ENCODE measurements around the gene PTK6.

The PTK6 gene

DNA sequence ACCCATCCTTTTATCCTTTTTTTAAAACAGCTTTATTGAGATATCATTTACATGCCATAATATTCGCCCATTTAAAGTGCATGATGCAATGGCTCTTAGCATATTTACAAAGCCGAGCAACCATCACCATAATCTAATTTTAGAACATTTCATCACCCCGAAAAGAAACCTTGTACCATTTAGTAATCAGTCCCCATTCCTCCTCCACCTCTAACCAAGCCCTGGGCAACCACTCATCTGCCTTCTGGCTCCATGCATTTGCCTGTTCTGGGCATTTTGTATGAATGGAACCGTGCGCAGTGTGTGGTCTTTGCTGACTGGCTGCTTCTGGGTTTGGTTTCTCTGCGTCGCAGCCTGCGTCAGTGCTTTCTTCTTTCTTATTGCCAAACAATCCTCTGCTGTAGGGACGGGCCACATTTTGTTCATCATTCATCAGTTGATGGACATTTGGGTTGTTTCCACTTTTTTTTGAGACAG is 28.1 kb downstream of the PTK6 start:
- CTCF ChIA-PET, result no interaction called here
- no peak for DNase-seq (ENCODE audit: extremely low spot score)
- POLR2A ChIA-PET, result no interaction called here
- TF ChIP-seq CTBP1 (IDR thresholded peaks at IDR 0.05; ENCODE audit: borderline replicate concordance), result no peak
- no peak for TF ChIP-seq TARDBP (IDR thresholded peaks at IDR 0.05)
- no peak for TF ChIP-seq FOXK2 (IDR thresholded peaks at IDR 0.05)
- TF ChIP-seq SP1 (IDR thresholded peaks at IDR 0.05), result no peak

DNA sequence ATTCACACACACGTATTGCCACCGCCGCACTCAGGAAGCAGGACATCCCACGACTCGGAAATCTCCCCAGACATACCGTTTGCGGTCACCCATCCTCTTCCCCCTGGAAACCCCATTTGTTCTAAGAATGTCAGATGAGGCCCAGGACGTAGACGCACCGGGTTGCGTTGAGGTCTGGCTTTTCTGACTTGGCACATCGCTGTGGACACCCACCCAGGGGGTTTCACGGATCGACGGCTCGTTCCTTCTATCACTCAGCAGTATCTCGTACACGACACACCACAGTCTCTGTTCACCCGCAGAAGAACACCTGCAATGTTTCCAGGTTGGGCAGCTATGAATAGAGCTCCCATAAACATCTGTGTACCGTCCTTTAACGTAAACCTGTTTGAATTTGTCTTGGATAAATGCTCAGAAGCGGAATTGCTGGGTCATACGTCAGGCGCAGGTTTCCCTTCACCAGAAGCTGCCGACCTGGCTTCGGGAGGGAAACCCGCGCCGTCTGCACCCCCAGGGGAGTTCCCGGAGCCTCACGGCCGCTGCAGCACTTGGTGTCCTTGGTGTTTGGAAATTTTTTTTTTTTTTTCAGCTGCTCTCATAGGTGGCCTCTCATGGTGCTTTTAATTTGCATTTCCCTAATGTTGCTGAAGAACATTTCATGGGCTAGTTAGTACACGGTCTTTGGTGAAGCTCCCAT is 29.0 kb downstream of the PTK6 start:
- no peak for DNase-seq (ENCODE audit: extremely low spot score)
- ChIA-PET CTCF (no interaction called here), POLR2A (interaction anchor here (1.1 kb wide), 1 partner anchor 13 kb away, joined by 3 read pairs; no protein-coding TSS in a partner anchor)
- TF ChIP-seq SUZ12 (IDR thresholded peaks at IDR 0.05) (no peak), CTBP1 (IDR thresholded peaks at IDR 0.05; ENCODE audit: borderline replicate concordance) (no peak), BHLHE40 (IDR thresholded peaks at IDR 0.05; ENCODE audit: borderline replicate concordance) (no peak), SP1 (IDR thresholded peaks at IDR 0.05) (no peak), TARDBP (IDR thresholded peaks at IDR 0.05) (no peak), ZNF384 (IDR thresholded peaks at IDR 0.05) (no peak), ARNT (IDR thresholded peaks at IDR 0.05) (no peak), FOXA1 (IDR thresholded peaks at IDR 0.05) (no peak), FOXK2 (IDR thresholded peaks at IDR 0.05) (no peak), FOXM1 (IDR thresholded peaks at IDR 0.05; ENCODE audit: borderline replicate concordance) (no peak)
- TF ChIP-seq, protein P1, sequence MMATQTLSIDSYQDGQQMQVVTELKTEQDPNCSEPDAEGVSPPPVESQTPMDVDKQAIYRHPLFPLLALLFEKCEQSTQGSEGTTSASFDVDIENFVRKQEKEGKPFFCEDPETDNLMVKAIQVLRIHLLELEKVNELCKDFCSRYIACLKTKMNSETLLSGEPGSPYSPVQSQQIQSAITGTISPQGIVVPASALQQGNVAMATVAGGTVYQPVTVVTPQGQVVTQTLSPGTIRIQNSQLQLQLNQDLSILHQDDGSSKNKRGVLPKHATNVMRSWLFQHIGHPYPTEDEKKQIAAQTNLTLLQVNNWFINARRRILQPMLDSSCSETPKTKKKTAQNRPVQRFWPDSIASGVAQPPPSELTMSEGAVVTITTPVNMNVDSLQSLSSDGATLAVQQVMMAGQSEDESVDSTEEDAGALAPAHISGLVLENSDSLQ (IDR thresholded peaks at IDR 0.05), result no peak

DNA sequence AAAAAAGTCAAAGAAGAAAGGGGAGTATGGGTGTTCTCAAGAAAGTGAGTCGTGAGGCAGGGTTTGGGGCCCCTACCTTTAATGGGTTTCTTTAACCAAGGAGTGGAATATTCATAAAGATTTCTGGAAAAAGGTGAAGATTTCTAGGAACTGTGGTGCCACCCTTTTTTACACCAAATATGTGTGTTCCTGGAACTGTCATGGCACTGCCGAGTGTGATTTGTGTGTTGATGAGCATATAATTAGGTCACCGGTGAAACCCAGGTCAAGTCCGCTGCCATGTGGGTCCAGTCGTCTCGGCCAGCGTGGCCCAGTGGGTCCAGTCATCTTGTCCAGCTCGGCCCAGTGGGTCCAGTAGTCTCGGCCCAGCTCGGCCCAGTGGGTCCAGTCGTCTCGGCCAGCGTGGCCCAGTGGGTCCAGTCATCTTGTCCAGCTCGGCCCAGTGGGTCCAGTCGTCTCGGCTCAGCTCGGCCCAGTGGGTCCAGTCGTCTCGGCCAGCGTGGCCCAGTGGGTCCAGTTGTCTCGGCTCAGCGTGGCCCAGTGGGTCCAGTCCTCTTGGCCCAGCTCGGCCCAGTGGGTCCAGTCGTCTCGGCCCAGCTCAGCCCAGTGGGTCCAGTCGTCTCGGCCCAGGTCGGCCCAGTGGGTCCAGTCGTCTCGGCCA is 30.0 kb downstream of the PTK6 start:
- ChIA-PET POLR2A (no interaction called here), CTCF (no interaction called here)
- TF ChIP-seq TARDBP (IDR thresholded peaks at IDR 0.05) (no peak), FOXK2 (IDR thresholded peaks at IDR 0.05) (no peak), ELF4 (IDR thresholded peaks at IDR 0.05) (no peak), HDGF (IDR thresholded peaks at IDR 0.05; ENCODE audit: borderline replicate concordance) (no peak), CTBP1 (IDR thresholded peaks at IDR 0.05; ENCODE audit: borderline replicate concordance) (no peak), ARNT (IDR thresholded peaks at IDR 0.05) (no peak)
- no peak for DNase-seq (ENCODE audit: extremely low spot score)

DNA sequence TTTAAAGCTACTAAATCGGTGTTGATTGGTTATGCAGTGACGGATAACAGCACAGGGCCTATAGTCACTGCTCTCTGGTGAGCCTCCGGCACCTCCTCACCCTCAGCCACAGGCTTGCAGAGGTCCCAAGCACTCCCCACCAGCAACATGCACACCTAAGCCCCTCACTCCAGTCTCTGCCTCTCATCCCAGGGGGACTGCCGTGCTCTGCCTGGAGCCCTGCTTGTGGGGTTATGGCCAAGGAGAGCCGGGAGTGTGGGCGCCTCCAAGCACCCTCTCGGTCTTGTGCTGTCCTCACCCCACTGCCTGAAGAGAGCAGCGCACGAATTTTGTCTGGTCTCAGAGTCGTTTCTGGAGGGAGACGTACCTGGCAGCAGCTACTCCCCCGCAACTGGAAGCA is 31.5 kb downstream of the PTK6 start:
- TF ChIP-seq HDGF (IDR thresholded peaks at IDR 0.05; ENCODE audit: borderline replicate concordance) (no peak), ZNF384 (IDR thresholded peaks at IDR 0.05) (no peak), FOXA1 (IDR thresholded peaks at IDR 0.05) (no peak), SUZ12 (IDR thresholded peaks at IDR 0.05) (no peak), SP1 (IDR thresholded peaks at IDR 0.05) (no peak), FOXK2 (IDR thresholded peaks at IDR 0.05) (no peak), TARDBP (IDR thresholded peaks at IDR 0.05) (no peak), ELF4 (IDR thresholded peaks at IDR 0.05) (no peak), CTBP1 (IDR thresholded peaks at IDR 0.05; ENCODE audit: borderline replicate concordance) (no peak), ARNT (IDR thresholded peaks at IDR 0.05) (no peak), BHLHE40 (IDR thresholded peaks at IDR 0.05; ENCODE audit: borderline replicate concordance) (no peak), NFRKB (IDR thresholded peaks at IDR 0.05) (no peak), LEF1 (IDR thresholded peaks at IDR 0.05; ENCODE audit: borderline replicate concordance) (no peak)
- TF ChIP-seq, protein P1 (IDR thresholded peaks at IDR 0.05), result no peak
- no peak for DNase-seq (ENCODE audit: extremely low spot score)
- ChIA-PET CTCF (no interaction called here), POLR2A (no interaction called here)

DNA sequence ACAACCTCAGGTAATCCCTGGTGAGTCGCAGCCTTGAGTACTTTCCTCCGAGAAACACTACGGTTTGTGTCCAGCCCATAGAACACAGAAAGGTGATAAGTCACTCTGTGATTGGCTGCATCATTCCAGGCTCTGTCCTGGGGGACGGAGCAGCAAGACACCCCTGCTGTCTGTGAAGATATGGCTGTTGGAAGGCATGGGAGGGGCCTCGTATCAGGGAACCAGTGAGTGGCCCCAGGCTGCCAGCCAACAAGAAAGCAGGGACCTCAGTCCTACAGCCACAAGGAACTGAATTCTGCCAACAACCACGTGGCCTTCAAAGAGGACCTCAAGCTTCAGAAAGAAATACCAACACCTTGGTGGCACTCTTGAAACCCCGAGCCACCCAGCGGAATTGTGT is 31.9 kb downstream of the PTK6 start:
- DNase-seq (ENCODE audit: extremely low spot score), result no peak
- CTCF ChIA-PET, result no interaction called here
- POLR2A ChIA-PET, result no interaction called here
- TF ChIP-seq L3MBTL2 (conservative IDR thresholded peaks at IDR 0.05), result no peak
- no peak for TF ChIP-seq FOXA1 (IDR thresholded peaks at IDR 0.05)
- TF ChIP-seq ELF4 (IDR thresholded peaks at IDR 0.05), result no peak
- no peak for TF ChIP-seq ARNT (IDR thresholded peaks at IDR 0.05)
- no peak for TF ChIP-seq BHLHE40 (IDR thresholded peaks at IDR 0.05; ENCODE audit: borderline replicate concordance)
- no peak for TF ChIP-seq SP1 (IDR thresholded peaks at IDR 0.05)
- TF ChIP-seq SUZ12 (IDR thresholded peaks at IDR 0.05), result no peak
- TF ChIP-seq ZNF384 (IDR thresholded peaks at IDR 0.05), result no peak
- TF ChIP-seq NFRKB (IDR thresholded peaks at IDR 0.05), result no peak
- no peak for TF ChIP-seq FOXM1 (IDR thresholded peaks at IDR 0.05; ENCODE audit: borderline replicate concordance)

DNA sequence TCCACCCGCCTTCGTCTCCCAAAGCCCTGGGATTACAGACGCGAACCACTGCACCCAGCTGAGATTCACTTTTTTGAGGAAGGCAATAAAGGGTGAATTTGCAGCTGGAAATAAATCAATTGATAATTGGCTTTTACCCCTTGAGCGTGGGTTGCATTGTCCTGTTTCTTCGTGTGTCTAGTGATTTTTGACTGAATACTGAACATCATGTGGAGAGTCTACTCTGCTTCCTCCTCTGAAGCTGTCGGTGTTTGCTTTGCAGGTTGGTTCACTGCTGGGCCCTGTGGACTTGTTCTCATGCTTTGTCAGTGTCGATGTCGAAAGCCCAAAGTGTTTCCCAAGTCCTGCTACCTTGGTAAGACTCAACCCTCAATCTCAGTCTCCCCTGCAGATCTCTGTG is 32.5 kb downstream of the PTK6 start:
- DNase-seq (ENCODE audit: extremely low spot score), result no peak
- ChIA-PET CTCF (no interaction called here), POLR2A (no interaction called here)
- no peak for TF ChIP-seq FOXA1 (IDR thresholded peaks at IDR 0.05)
- no peak for TF ChIP-seq SUZ12 (IDR thresholded peaks at IDR 0.05)
- no peak for TF ChIP-seq LEF1 (IDR thresholded peaks at IDR 0.05; ENCODE audit: borderline replicate concordance)
- no peak for TF ChIP-seq BHLHE40 (IDR thresholded peaks at IDR 0.05; ENCODE audit: borderline replicate concordance)
- no peak for TF ChIP-seq FOXK2 (IDR thresholded peaks at IDR 0.05)
- TF ChIP-seq TARDBP (IDR thresholded peaks at IDR 0.05), result no peak
- TF ChIP-seq NFRKB (IDR thresholded peaks at IDR 0.05), result no peak
- no peak for TF ChIP-seq HDGF (IDR thresholded peaks at IDR 0.05; ENCODE audit: borderline replicate concordance)
- no peak for TF ChIP-seq L3MBTL2 (conservative IDR thresholded peaks at IDR 0.05)
- TF ChIP-seq SP1 (IDR thresholded peaks at IDR 0.05), result no peak
- TF ChIP-seq ELF4 (IDR thresholded peaks at IDR 0.05), result no peak
- no peak for TF ChIP-seq ARNT (IDR thresholded peaks at IDR 0.05)

DNA sequence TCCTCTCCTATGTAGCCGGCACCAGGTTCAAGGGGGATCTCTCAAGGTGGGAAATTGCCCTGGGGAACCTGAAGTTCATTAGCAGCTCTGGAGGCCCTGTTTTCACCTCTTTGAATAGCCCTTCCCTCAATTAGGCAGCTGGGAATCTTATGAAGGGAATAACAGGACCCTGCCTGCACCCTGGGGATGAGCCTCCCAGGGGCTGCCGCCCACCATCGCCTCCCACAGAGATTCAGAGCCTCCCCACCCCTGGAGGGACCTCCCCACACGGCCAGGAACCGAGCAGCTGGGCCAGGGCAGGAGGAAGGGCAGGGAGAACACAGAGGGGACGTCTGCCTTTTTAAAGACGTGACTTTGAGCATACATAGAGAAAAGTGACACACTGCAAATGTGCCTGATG is 33.7 kb downstream of the PTK6 start:
- POLR2A ChIA-PET, result no interaction called here
- CTCF ChIA-PET, result interaction anchor here (0.7 kb wide), 1 partner anchor 20 kb away, joined by 3 read pairs; no protein-coding TSS in a partner anchor

More for the DNA sequence above, 33.7 kb downstream of the PTK6 start:
- DNase-seq (ENCODE audit: extremely low spot score), result no peak
- TF ChIP-seq FOXM1 (IDR thresholded peaks at IDR 0.05; ENCODE audit: borderline replicate concordance) (no peak), FOXK2 (IDR thresholded peaks at IDR 0.05) (no peak), LEF1 (IDR thresholded peaks at IDR 0.05; ENCODE audit: borderline replicate concordance) (no peak), L3MBTL2 (conservative IDR thresholded peaks at IDR 0.05) (no peak)
